ENCODE results near the gene THEM5. TPM values are rescaled to one million over a fixed set of nuclear protein-coding genes. Genes with fewer than 3 reads are reported as not detected.

The THEM5 gene
- total RNA-seq, 1 donor, result not detected

DNA sequence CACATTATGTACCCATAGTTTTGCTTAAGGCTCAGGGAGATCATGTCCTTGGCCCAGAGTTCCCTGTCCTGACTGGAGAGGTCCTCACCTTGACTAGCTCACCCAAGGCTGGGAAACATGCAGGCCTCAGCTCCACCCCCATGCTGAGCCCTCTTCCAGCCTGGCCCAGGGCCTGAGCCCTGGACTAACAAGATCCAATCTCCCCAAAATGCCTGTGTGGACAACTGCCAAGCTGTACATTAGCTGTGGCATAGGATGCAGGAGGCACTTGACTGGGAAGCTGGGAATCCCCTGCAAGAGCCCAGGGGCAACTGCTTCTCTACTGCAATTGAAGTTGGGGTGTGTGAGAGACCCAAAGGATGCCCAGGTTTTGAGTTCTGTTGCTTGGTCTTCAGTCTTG, 50.3 kb downstream of the THEM5 start:
- H3K4me3 ChIP-seq (ENCODE audit: low read depth, low read length), result no peak overlapping the region
- no peak for DNase-seq (ENCODE audit: low read depth)
- TF ChIP-seq, protein P1, sequence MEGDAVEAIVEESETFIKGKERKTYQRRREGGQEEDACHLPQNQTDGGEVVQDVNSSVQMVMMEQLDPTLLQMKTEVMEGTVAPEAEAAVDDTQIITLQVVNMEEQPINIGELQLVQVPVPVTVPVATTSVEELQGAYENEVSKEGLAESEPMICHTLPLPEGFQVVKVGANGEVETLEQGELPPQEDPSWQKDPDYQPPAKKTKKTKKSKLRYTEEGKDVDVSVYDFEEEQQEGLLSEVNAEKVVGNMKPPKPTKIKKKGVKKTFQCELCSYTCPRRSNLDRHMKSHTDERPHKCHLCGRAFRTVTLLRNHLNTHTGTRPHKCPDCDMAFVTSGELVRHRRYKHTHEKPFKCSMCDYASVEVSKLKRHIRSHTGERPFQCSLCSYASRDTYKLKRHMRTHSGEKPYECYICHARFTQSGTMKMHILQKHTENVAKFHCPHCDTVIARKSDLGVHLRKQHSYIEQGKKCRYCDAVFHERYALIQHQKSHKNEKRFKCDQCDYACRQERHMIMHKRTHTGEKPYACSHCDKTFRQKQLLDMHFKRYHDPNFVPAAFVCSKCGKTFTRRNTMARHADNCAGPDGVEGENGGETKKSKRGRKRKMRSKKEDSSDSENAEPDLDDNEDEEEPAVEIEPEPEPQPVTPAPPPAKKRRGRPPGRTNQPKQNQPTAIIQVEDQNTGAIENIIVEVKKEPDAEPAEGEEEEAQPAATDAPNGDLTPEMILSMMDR (IDR thresholded peaks at IDR 0.05; ENCODE audit: insufficient read depth, low read depth, low read length), result no peak

DNA sequence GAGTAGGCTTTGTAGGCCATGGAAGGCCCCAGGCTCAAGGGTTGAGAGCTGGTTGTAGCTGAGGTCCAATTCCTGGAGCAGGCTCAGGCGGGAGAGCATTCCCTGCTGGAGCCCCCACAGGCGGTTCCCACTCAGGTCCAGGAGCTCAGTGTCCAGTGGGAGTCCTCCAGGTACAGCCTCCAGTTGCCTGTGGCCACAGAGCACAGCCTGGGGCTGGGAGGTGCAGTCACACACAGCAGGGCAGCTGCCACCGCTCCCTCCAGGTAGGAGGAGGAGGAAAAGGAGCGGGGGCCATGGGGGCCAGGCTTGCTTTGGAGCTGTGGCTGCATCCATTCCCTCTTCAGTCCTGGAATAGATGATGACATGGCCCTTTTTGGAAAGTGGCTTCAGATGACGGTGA, 51.1 kb downstream of the THEM5 start:
- TF ChIP-seq, protein P1 (IDR thresholded peaks at IDR 0.05; ENCODE audit: insufficient read depth, low read depth, low read length), result no peak
- no peak for DNase-seq (ENCODE audit: low read depth)
- H3K4me3 ChIP-seq (ENCODE audit: low read depth, low read length), result no peak overlapping the region

DNA sequence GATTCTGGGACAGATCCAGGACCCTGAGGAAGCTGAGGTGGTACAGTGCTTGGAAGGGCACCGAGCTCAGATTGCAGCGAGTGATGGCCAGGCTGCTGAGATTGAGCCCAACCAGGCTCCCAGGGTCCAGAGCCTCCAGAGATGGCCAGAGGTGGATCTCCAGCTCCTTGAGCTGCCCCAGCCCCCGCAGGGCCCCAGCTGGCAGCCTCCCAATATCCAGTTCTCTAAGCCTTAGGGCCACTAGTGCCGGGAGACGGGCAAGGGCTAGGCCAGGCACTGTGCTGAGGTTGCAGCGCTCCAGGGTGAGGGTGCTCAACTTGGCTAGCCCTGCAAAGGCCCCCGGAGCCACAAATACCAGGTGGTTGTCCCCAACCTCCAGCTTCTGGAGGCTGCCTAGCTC, 51.7 kb downstream of the THEM5 start:
- TF ChIP-seq, protein P1 (IDR thresholded peaks at IDR 0.05; ENCODE audit: insufficient read depth, low read depth, low read length), result no peak
- DNase-seq (ENCODE audit: low read depth), result no peak
- no peak overlapping the region for H3K4me3 ChIP-seq (ENCODE audit: low read depth, low read length)

DNA sequence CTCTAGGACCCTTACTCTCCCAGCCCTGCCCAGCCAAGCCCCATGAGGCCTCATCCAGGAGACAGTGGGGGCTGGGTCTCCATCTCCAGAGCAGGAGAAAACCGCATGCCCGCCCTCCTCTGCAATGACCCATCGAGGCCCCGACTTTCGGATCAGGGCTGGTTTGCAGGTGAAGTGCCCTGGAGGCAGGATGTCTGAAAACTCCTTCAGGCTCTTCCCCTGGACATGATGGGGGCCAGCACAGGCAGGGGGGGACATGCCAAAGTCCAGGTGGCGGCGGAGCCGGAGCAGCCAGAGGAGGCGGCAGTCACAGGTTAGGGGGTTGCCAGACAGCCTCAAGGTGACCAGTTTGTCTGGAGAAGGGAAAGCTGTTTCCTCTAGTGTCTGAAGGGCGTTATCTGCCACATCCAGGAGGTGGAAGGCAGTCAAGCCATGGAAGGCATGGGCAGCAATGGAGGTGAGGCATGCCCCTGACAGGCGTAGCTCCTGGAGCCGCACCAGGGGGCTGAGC, 52.1 kb downstream of the THEM5 start:
- DNase-seq (ENCODE audit: low read depth), result no peak
- H3K4me3 ChIP-seq (ENCODE audit: low read depth, low read length), result no peak overlapping the region
- TF ChIP-seq, protein P1 (IDR thresholded peaks at IDR 0.05; ENCODE audit: insufficient read depth, low read depth, low read length), result no peak

DNA sequence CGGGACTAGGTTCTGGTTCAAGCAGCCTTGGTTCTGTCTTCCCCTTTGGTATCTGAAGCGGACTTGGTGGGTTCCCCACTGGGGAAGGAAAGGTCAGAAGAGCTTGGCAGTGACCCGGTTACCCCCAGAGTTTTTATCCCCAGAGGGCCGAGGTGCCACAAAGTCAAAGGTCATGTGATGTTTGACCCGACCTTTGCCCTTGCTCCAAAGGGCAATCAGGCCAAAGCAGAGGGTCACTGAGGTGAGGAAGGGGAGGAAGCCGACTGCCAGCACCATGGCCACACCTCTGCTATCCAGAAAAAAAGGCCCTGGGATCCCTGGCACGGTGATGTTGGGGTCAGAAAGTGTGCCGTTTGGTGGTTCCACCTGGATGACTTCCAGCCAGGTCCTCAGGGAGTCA, 52.7 kb downstream of the THEM5 start:
- TF ChIP-seq, protein P1 (IDR thresholded peaks at IDR 0.05; ENCODE audit: insufficient read depth, low read depth, low read length), result no peak
- no peak overlapping the region for H3K4me3 ChIP-seq (ENCODE audit: low read depth, low read length)
- no peak for DNase-seq (ENCODE audit: low read depth)

DNA sequence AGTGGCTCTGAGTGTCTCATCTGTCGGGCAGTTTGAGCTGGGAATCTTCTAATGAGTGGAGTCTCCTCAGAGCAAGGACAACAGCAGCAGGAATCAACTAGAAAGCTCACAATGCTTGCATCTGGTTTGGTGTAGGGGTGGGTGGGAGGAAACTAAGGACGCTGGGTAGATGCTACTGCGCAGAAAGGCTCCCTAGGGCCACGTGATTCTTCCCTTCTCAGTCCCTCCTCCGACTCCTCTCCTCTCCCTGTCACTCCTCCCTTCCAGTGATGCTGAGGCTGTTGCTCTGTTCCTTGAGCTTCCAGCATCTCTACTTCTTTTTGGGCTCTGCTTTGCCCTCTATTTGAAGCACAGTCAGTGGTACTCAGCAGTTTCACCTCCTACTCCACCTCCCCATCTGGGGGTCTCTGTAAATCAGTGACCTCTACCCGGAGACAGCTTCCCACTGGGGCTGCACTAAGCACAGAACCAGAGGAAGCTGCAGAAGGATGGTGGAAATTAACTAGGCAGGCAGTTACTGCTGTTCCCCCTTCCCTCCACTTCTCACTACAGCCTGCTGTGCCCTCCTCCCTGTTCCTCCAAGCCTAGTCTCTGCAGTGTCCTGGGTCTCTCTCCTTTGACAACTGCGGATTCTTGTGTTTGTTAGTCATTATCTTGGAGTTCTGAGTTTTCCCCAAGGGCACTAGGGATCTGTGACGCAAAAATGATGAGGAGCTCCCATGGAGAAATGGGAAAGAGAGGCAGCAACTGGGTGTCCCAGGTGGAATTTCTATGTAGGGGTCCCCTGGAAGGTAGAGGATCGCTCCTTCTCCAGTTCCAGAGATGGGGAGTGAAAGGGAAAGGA, 54.1 kb downstream of the THEM5 start:
- DNase-seq (ENCODE audit: low read depth), result no peak
- no peak overlapping the region for H3K4me3 ChIP-seq (ENCODE audit: low read depth, low read length)
- TF ChIP-seq, protein P1 (IDR thresholded peaks at IDR 0.05; ENCODE audit: insufficient read depth, low read depth, low read length), result no peak
